Endothelial cell of umbilical vein (primary cell): ENCODE results near the gene ARL8A. TPM values are rescaled to one million over a fixed set of nuclear protein-coding genes. Genes with fewer than 3 reads are reported as not detected.

Experiments used
- BruUV-seq: library from RNA; stranded (reverse); fragments of 400-500 nt; replicated peaks from 2 replicates; lab custom pipeline; 2021; lab: Mats Ljungman, UMichigan
- CTCF ChIA-PET: fragments of 300-600, 350-600 bp; sonication (Branson Sonifier 250); formaldehyde crosslinking; loops from one replicate; lab custom pipeline; 2021; ENCODE audit warnings: antibody characterized with exemption, inconsistent platforms; lab: Charles Lee
- POLR2A ChIA-PET: fragments of 300-600, 350-600 bp; sonication (Branson Sonifier 250); formaldehyde crosslinking; loops from one replicate; lab custom pipeline; 2021; ENCODE audit warnings: antibody characterized with exemption, inconsistent platforms; lab: Charles Lee
- DNase-seq: peaks from one replicate; pipeline ENCODE4 v3.0.0-alpha.2; 2011; ENCODE audit warnings: low read depth, low spot score
- FAIRE-seq: peaks from 2 replicates; lab custom pipeline; 2011; peaks lifted over from hg19 to GRCh38; lab: Jason Lieb, UNC
- H2AFZ ChIP-seq: 2 replicates; pipeline ENCODE4 v1.6.0; 2012; ENCODE audit warnings: low read depth, low read length, control low read depth, inconsistent platforms
- H3K27ac ChIP-seq: 2 replicates; pipeline ENCODE4 v1.5.1; 2011; ENCODE audit warnings: low read depth, mild to moderate bottlenecking, control low read depth, low read length, moderate library complexity; ENCODE audit not compliant: insufficient read depth
- H3K27me3 ChIP-seq, 2 experiments: 2 replicates each; pipeline versions ENCODE4 v1.6.0 to v1.6.1; 2011; ENCODE audit warnings: low read length in 2 of 2, mixed read lengths in 1 of 2; ENCODE audit not compliant: control insufficient read depth in 2 of 2, insufficient read depth in 2 of 2
- H3K36me3 ChIP-seq, 2 experiments: 2 replicates in 1 of 2; 3 replicates in 1 of 2; pipeline ENCODE4 v1.5.1; 2011; ENCODE audit warnings: low read length in 2 of 2, mild to moderate bottlenecking in 1 of 2, moderate library complexity in 1 of 2; ENCODE audit not compliant: control insufficient read depth in 2 of 2, insufficient read depth in 2 of 2; ENCODE audit errors: extremely low read depth in 1 of 2
- H3K4me1 ChIP-seq: 3 replicates; pipeline ENCODE4 v1.5.1; 2011; ENCODE audit warnings: mild to moderate bottlenecking, low read length; ENCODE audit not compliant: control insufficient read depth, insufficient read depth; ENCODE audit errors: extremely low read depth
- H3K4me2 ChIP-seq: 2 replicates; pipeline ENCODE4 v1.6.1; 2011; ENCODE audit warnings: low read length, control low read depth, mixed read lengths; ENCODE audit not compliant: insufficient read depth
- H3K4me3 ChIP-seq, 3 experiments: fragments of 200-600 bp in 1 of 3; sonication (generic), shearing (Covaris generic) in 1 of 3; replicated peaks in 1 of 3; 2 replicates each; pipeline ENCODE4 v1.5.1; 2011 to 2016; ENCODE audit warnings: control low read depth in 3 of 3, low read length in 3 of 3, mild to moderate bottlenecking in 2 of 3, inconsistent platforms in 1 of 3, low read depth in 1 of 3, moderate library complexity in 1 of 3; ENCODE audit not compliant: insufficient read depth in 1 of 3
- H3K79me2 ChIP-seq: 2 replicates; pipeline ENCODE4 v1.6.0; 2012; ENCODE audit warnings: low read length, inconsistent platforms; ENCODE audit not compliant: control insufficient read depth, insufficient read depth
- H3K9ac ChIP-seq: replicated peaks from 2 replicates; pipeline ENCODE3; 2011; ENCODE audit warnings: low read length, control low read depth; ENCODE audit not compliant: insufficient read depth; ENCODE audit errors: extremely low read depth
- H3K9me1 ChIP-seq: replicated peaks from 3 replicates; pipeline ENCODE4 v1.6.0; 2011; ENCODE audit warnings: mild to moderate bottlenecking, low read length; ENCODE audit not compliant: control insufficient read depth, insufficient read depth; ENCODE audit errors: extremely low read depth
- H3K9me3 ChIP-seq: replicated peaks from 2 replicates; pipeline ENCODE4 v1.5.1; 2012; ENCODE audit warnings: low read length, inconsistent platforms; ENCODE audit not compliant: control insufficient read depth, insufficient read depth
- H4K20me1 ChIP-seq: replicated peaks from 2 replicates; pipeline ENCODE3; 2011; ENCODE audit warnings: mild to moderate bottlenecking, low read length; ENCODE audit not compliant: control insufficient read depth, insufficient read depth; ENCODE audit errors: extremely low read depth
- EZH2 ChIP-seq: IDR thresholded peaks from 2 replicates; pipeline ENCODE4 v1.6.1; 2012; ENCODE audit warnings: borderline replicate concordance, low read depth, mild to moderate bottlenecking, moderate library complexity, low read length, inconsistent platforms; ENCODE audit not compliant: severe bottlenecking
- FOS ChIP-seq: IDR thresholded peaks from 2 replicates; pipeline ENCODE4 v1.6.1; 2011; ENCODE audit warnings: mild to moderate bottlenecking, low read length, moderate library complexity, borderline replicate concordance; ENCODE audit not compliant: insufficient read depth
- GATA2 ChIP-seq: IDR thresholded peaks from 2 replicates; pipeline ENCODE4 v1.7.0; 2011; ENCODE audit warnings: low read depth, mild to moderate bottlenecking, moderate library complexity, mixed read lengths, low read length; ENCODE audit not compliant: insufficient read length, insufficient read depth
- JUN ChIP-seq: IDR thresholded peaks from 2 replicates; pipeline ENCODE4 v1.6.1; 2011; ENCODE audit warnings: borderline replicate concordance, low read depth; ENCODE audit not compliant: insufficient read length, insufficient read depth
- MYC ChIP-seq: IDR thresholded peaks from one replicate; pipeline ENCODE4 v1.6.1; 2011; ENCODE audit warnings: mild to moderate bottlenecking, low read depth, low read length
- POLR2A ChIP-seq: IDR thresholded peaks from 2 replicates; pipeline ENCODE4 v1.6.1; 2012; ENCODE audit warnings: low read depth, mild to moderate bottlenecking, control low read depth, low read length
- POLR2AphosphoS5 ChIP-seq: IDR thresholded peaks from 2 replicates; pipeline ENCODE4 v1.6.1; 2012; ENCODE audit warnings: low read depth, mild to moderate bottlenecking, control low read depth, low read length, moderate library complexity; ENCODE audit not compliant: insufficient read depth
- dilution Hi-C: fragments of 300-500 bp; cut with MboI; formaldehyde crosslinking; loops from one replicate; pipeline ENCODE4 v1.15.0; 2019; ENCODE audit warnings: low sequenced_read_pairs; ENCODE audit not compliant: extremely low pct_ligation_motif_present
- intact Hi-C: fragments of 100-400 bp; cut with micrococcal nuclease; formaldehyde crosslinking; loops from one replicate; pipeline ENCODE4 v1.10.0; 2022
- polyA plus RNA-seq, 4 experiments: library from polyadenylated mRNA; depleted of rRNA in 3 of 4; stranded (reverse) in 3 of 4; unstranded in 1 of 4; fragments of >200 nt; gene quantifications; 2 replicates each; pipeline versions ENCODE4 v1.2.1 to v1.2.3, GENCODE V29; 2011 to 2012; ENCODE audit warnings: missing spikeins in 1 of 4
- total RNA-seq: library from RNA; stranded (reverse); gene quantifications from 2 replicates; pipeline ENCODE4 v1.2.3, GENCODE V29; 2021
- TF ChIP-seq, protein P1 (sequence below), 2 donors: IDR thresholded peaks; 1 replicate in 1 of 2; 2 replicates in 1 of 2; pipeline ENCODE4 v1.5.1; 2011; ENCODE audit warnings: low read length in 2 of 2, mild to moderate bottlenecking in 2 of 2, moderate library complexity in 2 of 2, control low read depth in 1 of 2, inconsistent platforms in 1 of 2, low read depth in 1 of 2; ENCODE audit not compliant: insufficient read depth in 1 of 2; ENCODE audit errors: extremely low read depth in 1 of 2
- TF ChIP-seq, protein P2 (sequence below): IDR thresholded peaks from 2 replicates; pipeline ENCODE4 v1.6.1; 2011; ENCODE audit not compliant: insufficient read depth, insufficient read length

The ARL8A gene
- total and polyA plus RNA-seq, 2 donors (not counting 3 experiments of a cell fraction or from before 2014, with no cell fraction given), result 54.3 to 69.5 TPM

DNA sequence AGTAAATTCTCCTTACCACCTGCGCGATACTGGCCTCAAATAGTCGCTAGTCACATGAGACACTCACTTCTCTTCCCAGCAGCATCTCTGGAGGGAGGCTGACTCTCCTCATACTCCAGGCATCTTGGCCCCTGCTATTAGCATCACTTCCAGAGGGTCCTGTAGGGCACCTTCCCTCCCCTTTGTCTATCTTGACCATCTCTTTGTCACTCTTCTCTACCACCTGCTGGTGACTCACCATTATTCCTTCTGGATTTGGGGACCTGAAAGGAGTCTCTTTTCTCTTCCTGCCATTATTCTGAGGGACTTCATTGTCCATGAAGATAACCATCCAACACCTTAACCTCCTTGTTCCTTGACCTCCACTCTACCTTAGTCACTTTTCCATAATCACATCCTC is 53.5 kb downstream of the ARL8A start:
- Histone ChIP-seq H3K9me3 (no peaks in the 10 kb centered on the region), H3K4me1 (no peaks in the 10 kb centered on the region), H3K27ac (no peak overlapping the region), H2AFZ (no peak overlapping the region), H3K27me3 (peaks cover 2 to 6% of the 10 kb centered on the region in 2 experiments), H3K79me2 (no peaks in the 10 kb centered on the region), H4K20me1 (no peaks in the 10 kb centered on the region), H3K9ac (no peak overlapping the region), H3K4me3 (no peak overlapping the region), H3K36me3 (no peaks in the 10 kb centered on the region), H3K9me1 (no peaks in the 10 kb centered on the region), H3K4me2 (no peak overlapping the region)
- no TSS peak for BruUV-seq
- DNase-seq (no peak), FAIRE-seq (no peak)
- CTCF ChIA-PET, result interaction anchor here (0.6 to 1.0 kb wide), 2 partner anchors 25 to 29 kb away, joined by 3 read pairs; no protein-coding TSS in a partner anchor
- dilution Hi-C loops (no loop called here), intact Hi-C loops (no loop called here)
- TF ChIP-seq, protein P1, sequence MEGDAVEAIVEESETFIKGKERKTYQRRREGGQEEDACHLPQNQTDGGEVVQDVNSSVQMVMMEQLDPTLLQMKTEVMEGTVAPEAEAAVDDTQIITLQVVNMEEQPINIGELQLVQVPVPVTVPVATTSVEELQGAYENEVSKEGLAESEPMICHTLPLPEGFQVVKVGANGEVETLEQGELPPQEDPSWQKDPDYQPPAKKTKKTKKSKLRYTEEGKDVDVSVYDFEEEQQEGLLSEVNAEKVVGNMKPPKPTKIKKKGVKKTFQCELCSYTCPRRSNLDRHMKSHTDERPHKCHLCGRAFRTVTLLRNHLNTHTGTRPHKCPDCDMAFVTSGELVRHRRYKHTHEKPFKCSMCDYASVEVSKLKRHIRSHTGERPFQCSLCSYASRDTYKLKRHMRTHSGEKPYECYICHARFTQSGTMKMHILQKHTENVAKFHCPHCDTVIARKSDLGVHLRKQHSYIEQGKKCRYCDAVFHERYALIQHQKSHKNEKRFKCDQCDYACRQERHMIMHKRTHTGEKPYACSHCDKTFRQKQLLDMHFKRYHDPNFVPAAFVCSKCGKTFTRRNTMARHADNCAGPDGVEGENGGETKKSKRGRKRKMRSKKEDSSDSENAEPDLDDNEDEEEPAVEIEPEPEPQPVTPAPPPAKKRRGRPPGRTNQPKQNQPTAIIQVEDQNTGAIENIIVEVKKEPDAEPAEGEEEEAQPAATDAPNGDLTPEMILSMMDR (IDR thresholded peaks at IDR 0.05; ENCODE audit: extremely low read depth in 1 of 2, insufficient read depth in 1 of 2, low read depth in 1 of 2, low read length in 2 of 2), result no peak
- TF ChIP-seq JUN (no peak), POLR2A (no peak), FOS (no peak), MYC (no peak), GATA2 (no peak), POLR2AphosphoS5 (no peak), EZH2 (no peak)
- TF ChIP-seq, protein P2, sequence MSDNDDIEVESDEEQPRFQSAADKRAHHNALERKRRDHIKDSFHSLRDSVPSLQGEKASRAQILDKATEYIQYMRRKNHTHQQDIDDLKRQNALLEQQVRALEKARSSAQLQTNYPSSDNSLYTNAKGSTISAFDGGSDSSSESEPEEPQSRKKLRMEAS, result no peak
- POLR2A ChIA-PET, result no interaction called here
